CD4-positive, alpha-beta T cell treated with Interleukin-15 for 4 hours (primary cell): ENCODE data around the gene CRACR2B.

ENCODE experiments used
- DNase-seq: peaks from one replicate; pipeline ENCODE4 v3.0.0-alpha.2; 2020; ENCODE audit warnings: low spot score

The CRACR2B gene

GRCh38 chr11:827897-828192, at the start of gene CRACR2B:
Gene CRACR2B, plus strand, starts transcription at chr11:827919. Its CDS starts 689 bp downstream, at chr11:828608.
- no peak for DNase-seq

GRCh38 chr11:778976-779954, 48.5 kb upstream of the CRACR2B start:
- no peak for DNase-seq

GRCh38 chr11:779955-780532, 47.7 kb upstream of the CRACR2B start:
- DNase-seq: no peak

GRCh38 chr11:782264-783174, 45.2 kb upstream of the CRACR2B start:
- DNase-seq: no peak

GRCh38 chr11:783581-784015, 44.1 kb upstream of the CRACR2B start:
- peak; percentile 25 for DNase-seq

GRCh38 chr11:786235-787083, 41.3 kb upstream of the CRACR2B start:
- no peak for DNase-seq

GRCh38 chr11:787084-787675, 40.5 kb upstream of the CRACR2B start:
- no peak for DNase-seq

GRCh38 chr11:788009-788640, 39.6 kb upstream of the CRACR2B start:
- no peak for DNase-seq

- DNase-seq: no peak
Measured at GRCh38 chr11:788953-789940, 38.5 kb upstream of the CRACR2B start.

- DNase-seq: peak; percentile 31
Measured at GRCh38 chr11:789943-790342, 37.8 kb upstream of the CRACR2B start, which contains the start of gene CEND1. Gene CEND1, minus strand, starts transcription at chr11:790090. Its CDS starts 1,514 bp downstream, at chr11:788576.

GRCh38 chr11:790721-791564, 36.8 kb upstream of the CRACR2B start:
- no peak for DNase-seq

GRCh38 chr11:791658-792534, 35.8 kb upstream of the CRACR2B start:
- DNase-seq: no peak

- DNase-seq: no peak
Measured at GRCh38 chr11:792535-792821, 35.2 kb upstream of the CRACR2B start.

- DNase-seq: no peak
Measured at GRCh38 chr11:792873-793272, 34.8 kb upstream of the CRACR2B start.

GRCh38 chr11:793556-793955, 34.2 kb upstream of the CRACR2B start:
- DNase-seq: no peak

- DNase-seq: no peak
Measured at GRCh38 chr11:794013-794765, 33.5 kb upstream of the CRACR2B start.
